GM11168 (cell line): Measurements from ENCODE around the gene COPS3.

Experiments
- in situ Hi-C: fragments of 300-500 bp; cut with MboI; formaldehyde crosslinking; loops from one replicate; pipeline ENCODE4 v1.12.0; 2022; ENCODE audit warnings: low sequenced_read_pairs; ENCODE audit not compliant: unreplicated experiment

COPS3 gene

GRCh38 chr17:17224137-17224536 is 56.9 kb downstream of the COPS3 start:
- in situ Hi-C loops, result no loop called here

- in situ Hi-C loops, result no loop called here
These were observed 57.3 kb downstream of the COPS3 start for GRCh38 chr17:17223736-17224135.

GRCh38 chr17:17221329-17221728 is 59.7 kb downstream of the COPS3 start:
- in situ Hi-C loops, result no loop called here

- in situ Hi-C loops, result no loop called here
These were observed 60.5 kb downstream of the COPS3 start for GRCh38 chr17:17220529-17220928.

- in situ Hi-C loops, result no loop called here
These were observed 63.1 kb downstream of the COPS3 start for GRCh38 chr17:17217995-17218394.

GRCh38 chr17:17216776-17217175 is 64.3 kb downstream of the COPS3 start:
- in situ Hi-C loops, result no loop called here

- in situ Hi-C loops, result no loop called here
These were observed 64.8 kb downstream of the COPS3 start for GRCh38 chr17:17216236-17216635.

- in situ Hi-C loops, result no loop called here
These were observed 65.5 kb downstream of the COPS3 start for GRCh38 chr17:17215575-17215974.

GRCh38 chr17:17214646-17215436 is 66.2 kb downstream of the COPS3 start:
- in situ Hi-C loops, result no loop called here

GRCh38 chr17:17213775-17214174 is 67.3 kb downstream of the COPS3 start:
- in situ Hi-C loops, result no loop called here

GRCh38 chr17:17207998-17208397 is 73.0 kb downstream of the COPS3 start:
- in situ Hi-C loops, result no loop called here

GRCh38 chr17:17206913-17207335 is 74.1 kb downstream of the COPS3 start:
- in situ Hi-C loops, result no loop called here

GRCh38 chr17:17206124-17206912 is 74.7 kb downstream of the COPS3 start, which contains the start of gene PLD6:
Gene PLD6, minus strand, starts transcription at chr17:17206333. Its CDS starts 47 bp downstream, at chr17:17206286.
- in situ Hi-C loops, result no loop called here

- in situ Hi-C loops, result no loop called here
These were observed 75.5 kb downstream of the COPS3 start for GRCh38 chr17:17205368-17206123.

- in situ Hi-C loops, result no loop called here
These were observed 76.3 kb downstream of the COPS3 start for GRCh38 chr17:17204635-17205231.

GRCh38 chr17:17204041-17204591 is 76.9 kb downstream of the COPS3 start:
- in situ Hi-C loops, result no loop called here

- in situ Hi-C loops, result no loop called here
These were observed 77.8 kb downstream of the COPS3 start for GRCh38 chr17:17203173-17203730.

GRCh38 chr17:17201907-17202306 is 79.1 kb downstream of the COPS3 start:
- in situ Hi-C loops, result no loop called here

GRCh38 chr17:17201271-17201670 is 79.8 kb downstream of the COPS3 start:
- in situ Hi-C loops, result no loop called here

GRCh38 chr17:17200831-17201230 is 80.2 kb downstream of the COPS3 start:
- in situ Hi-C loops, result no loop called here
